Prostate gland (tissue), 2 donors: ENCODE data around the gene MESP2.

Experiments used
- CTCF ChIP-seq, 4 experiments: fragments of 200-600 bp in 2 of 4; fragments of 450-650 bp in 2 of 4; sonication (generic) in 2 of 4; IDR thresholded peaks; 1 replicate in 3 of 4; 2 replicates in 1 of 4; pipeline ENCODE4 v1.5.1; 2016 to 2019; ENCODE audit warnings: antibody characterized with exemption in 4 of 4, mild to moderate bottlenecking in 2 of 4, moderate library complexity in 2 of 4
- POLR2A ChIP-seq: fragments of 450-650 bp; IDR thresholded peaks from one replicate; pipeline ENCODE4 v1.6.1; 2016; ENCODE audit warnings: antibody characterized with exemption, mild to moderate bottlenecking
- POLR2AphosphoS5 ChIP-seq: sonication (generic); formaldehyde crosslinking; IDR thresholded peaks from one replicate; pipeline ENCODE4 v1.6.1; 2017; ENCODE audit warnings: antibody characterized with exemption

GRCh38 chr15:89776274-89777072 is at the start of gene MESP2:
- TF ChIP-seq CTCF (IDR thresholded peaks at IDR 0.05) (peak in 2 of 4 experiments; percentile 46 to 51), POLR2AphosphoS5 (peak; percentile 76), POLR2A (peak; percentile 44)
